Measurements from ENCODE around the gene FAM193B. TPM values are rescaled to one million over a fixed set of nuclear protein-coding genes. Genes with fewer than 3 reads are reported as not detected.

Gene FAM193B
- total and polyA plus RNA-seq, 9 of the 15 experiments (the other 6 are each of a cell fraction or from before 2014, with no cell fraction given) = 4.4 to 76.4 (median 37.3) TPM

- TF ChIP-seq ZNF584 (CRISPR knock-in tag; IDR thresholded peaks at IDR 0.05; ENCODE audit: low read depth) (no peak), NFIC (IDR thresholded peaks at IDR 0.05) (peak; percentile 29), ZEB2 (IDR thresholded peaks at IDR 0.05) (no peak), ZNF282 (CRISPR knock-in tag; IDR thresholded peaks at IDR 0.05) (no peak), ZNF263 (CRISPR knock-in tag; IDR thresholded peaks at IDR 0.05; ENCODE audit: borderline replicate concordance) (no peak), MED1 (CRISPR knock-in tag; IDR thresholded peaks at IDR 0.05; ENCODE audit: borderline replicate concordance) (no peak), EP400 (IDR thresholded peaks at IDR 0.05) (no peak), NFYB (IDR thresholded peaks at IDR 0.05; ENCODE audit: extremely low read depth, insufficient read length) (no peak), JUND (IDR thresholded peaks at IDR 0.05; ENCODE audit: borderline replicate concordance, low read depth, low read length) (peak; percentile 55), JUND (tag; IDR thresholded peaks at IDR 0.05; ENCODE audit: borderline replicate concordance, low read depth, low read length) (no peak; the same call in 2 of the 3 replicates), POLR2B (IDR thresholded peaks at IDR 0.05; ENCODE audit: low read depth, partially characterized antibody) (no peak), NR2C2 (CRISPR knock-in tag; IDR thresholded peaks at IDR 0.05) (no peak), NR2C2 (tag; IDR thresholded peaks at IDR 0.05) (no peak), KAT2B (IDR thresholded peaks at IDR 0.05; ENCODE audit: low read depth, low read length) (no peak), MECOM (CRISPR knock-in tag; IDR thresholded peaks at IDR 0.05) (no peak), RBM14 (IDR thresholded peaks at IDR 0.05; ENCODE audit: borderline replicate concordance, insufficient read depth, low read depth, low read length) (no peak), HEY1 (CRISPR knock-in tag; IDR thresholded peaks at IDR 0.05; ENCODE audit: borderline replicate concordance) (no peak), ZNF184 (CRISPR knock-in tag; IDR thresholded peaks at IDR 0.05) (no peak), RFX7 (CRISPR knock-in tag; IDR thresholded peaks at IDR 0.05) (no peak), BHLHE40 (IDR thresholded peaks at IDR 0.05; ENCODE audit: low read length) (peak; percentile 32; the same call in 1 of the 2 replicates), SIN3A (IDR thresholded peaks at IDR 0.05; ENCODE audit: borderline replicate concordance in 2 of 2, control insufficient read depth in 1 of 2, low read depth in 2 of 2, low read length in 2 of 2) (no peak), SMC3 (conservative IDR thresholded peaks at IDR 0.05; ENCODE audit: insufficient read depth, low read depth, low read length) (peak; percentile 86), ZNF764 (CRISPR knock-in tag; IDR thresholded peaks at IDR 0.05; ENCODE audit: low read depth) (no peak), ZNF778 (CRISPR knock-in tag; IDR thresholded peaks at IDR 0.05) (no peak), CBX5 (IDR thresholded peaks at IDR 0.05; ENCODE audit: borderline replicate concordance, low read depth) (no peak), THAP12 (CRISPR knock-in tag; IDR thresholded peaks at IDR 0.05) (peak; percentile 50; the same call in 1 of the 2 replicates), KHSRP (IDR thresholded peaks at IDR 0.05) (no peak), MBD2 (IDR thresholded peaks at IDR 0.05; ENCODE audit: borderline replicate concordance, low read depth) (no peak), HSF4 (CRISPR knock-in tag; IDR thresholded peaks at IDR 0.05; ENCODE audit: borderline replicate concordance) (no peak)
These were observed 62.9 kb downstream of the FAM193B start (continued) for GRCh38 chr5:177491429-177491945.

All from K562 (cell line).